Right ventricle myocardium superior (tissue), 1 donor: Measurements from ENCODE around the gene SIGMAR1. TPM values are rescaled to one million over a fixed set of nuclear protein-coding genes. Genes with fewer than 3 reads are reported as not detected.
A peak's percentile ranks its signal among the peaks of the same experiment; 100 is the strongest.

ENCODE experiments used
- ATAC-seq: fragments of 200-7000 bp; cut with Tn5 transposase; one replicate; pipeline ENCODE4 v1.9.1; 2020; ENCODE audit warnings: mild to moderate bottlenecking; ENCODE audit not compliant: poor library complexity
- DNase-seq: peaks from one replicate; pipeline ENCODE4 v3.0.0-alpha.2; 2020
- intact Hi-C: fragments of 100-400 bp; cut with DNase I; formaldehyde crosslinking; loops from one replicate; pipeline ENCODE4 v1.11.2; 2022
- total RNA-seq: library from RNA; stranded (reverse); fragmentation: NEBNext Ultra II Directional; extraction: Animal tissue kit (Norgen Biotek cat#: 25700); gene quantifications from one replicate; pipeline ENCODE4 v1.2.1, GENCODE V29; 2021
- donor health status: DM: no; HTN: yes; CAD: no; lungs with severe emphysema.

The SIGMAR1 gene
- total RNA-seq, 1 donor from 2014 or later: 22.2 TPM

DNA sequence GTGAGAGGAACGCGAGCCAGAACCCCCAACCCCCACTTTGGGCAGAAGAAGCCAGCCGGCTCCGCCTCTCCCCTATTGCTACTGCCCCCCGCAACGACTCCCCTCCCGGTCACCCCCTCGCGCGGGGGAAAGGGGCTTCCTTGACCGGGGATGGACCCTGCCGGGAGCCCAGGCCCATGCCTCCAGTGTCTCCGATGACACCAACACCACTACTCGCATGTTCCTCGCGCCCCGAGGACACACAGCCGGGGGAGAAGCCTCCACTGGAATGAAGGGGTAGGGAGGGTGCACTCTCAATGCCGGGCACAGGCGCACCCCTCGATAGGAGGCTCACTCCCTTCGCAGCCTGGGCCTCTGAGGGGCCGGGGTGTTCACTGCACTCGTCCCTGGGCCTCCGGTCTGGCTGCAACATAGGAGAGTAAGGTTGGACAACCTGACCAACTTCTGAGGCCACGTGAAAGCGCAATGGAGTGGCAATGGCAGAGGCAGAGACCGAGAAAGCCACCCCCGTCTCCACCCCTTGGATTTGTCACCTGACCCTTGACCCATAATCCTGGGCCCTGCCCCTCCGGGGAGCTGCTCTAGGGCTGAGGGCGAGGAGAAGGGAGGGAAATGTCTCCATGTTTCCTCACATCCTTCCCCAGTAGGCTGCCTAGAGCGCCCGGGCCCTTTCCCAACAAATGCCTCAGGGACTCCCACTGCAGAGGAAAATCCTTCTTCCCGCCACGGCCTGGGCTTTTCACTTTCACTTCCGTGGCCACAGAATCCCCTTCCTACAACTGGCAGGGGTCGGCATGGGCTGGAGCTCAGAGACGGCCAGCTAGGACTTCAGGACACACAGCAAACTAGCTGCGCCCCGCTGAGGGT lies 47.0 kb downstream of the SIGMAR1 start:
- DNase-seq (peak; percentile 71), ATAC-seq (peak; percentile 22)
- intact Hi-C loops: loop anchor here (2.0 to 10.0 kb wide), 2 partner anchors 42 to 186 kb away; no protein-coding TSS in a partner anchor

DNA sequence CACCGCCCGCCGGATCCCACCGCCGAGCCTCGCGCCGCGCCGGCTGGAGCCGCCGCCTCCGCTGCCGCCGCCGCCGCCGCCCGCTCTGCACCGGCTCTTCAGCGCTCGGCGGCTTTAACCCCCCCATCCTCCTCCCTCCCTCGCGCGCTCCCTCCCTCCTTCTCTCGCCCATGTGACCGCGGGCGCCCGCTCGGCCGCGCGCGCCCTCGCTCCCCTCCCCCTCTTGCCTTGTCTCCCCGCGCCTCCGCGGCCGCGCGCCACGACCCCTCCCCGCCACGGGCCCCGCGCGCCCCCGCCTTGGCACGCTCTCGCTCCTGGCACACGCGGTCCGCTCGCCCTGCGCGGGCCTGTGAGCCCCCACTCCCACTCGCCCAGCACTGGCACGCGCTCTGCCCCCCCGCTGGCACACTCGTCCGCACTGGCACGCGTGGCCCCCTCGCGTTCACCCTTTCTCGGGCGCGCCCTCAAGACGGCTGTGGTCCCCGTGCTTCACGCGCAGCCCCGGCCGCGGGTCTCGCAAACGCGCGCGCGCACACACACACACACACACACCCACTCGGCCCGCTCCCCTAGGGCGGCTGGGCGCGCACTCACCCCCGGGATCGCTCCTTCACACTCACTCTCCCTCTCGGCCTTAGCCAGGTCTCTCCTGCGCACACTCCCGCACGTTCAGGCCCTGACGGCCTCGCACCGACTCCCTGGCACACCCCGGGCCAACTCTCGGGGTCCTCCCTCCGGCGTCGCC lies 47.8 kb downstream of the SIGMAR1 start, which contains the start of gene CNTFR:
CNTFR (minus strand) TSS at position 89 of the 745 bp plus-strand sequence. CDS start 20,743 bp downstream, outside the sequence.
- intact Hi-C loops: loop anchor here (2.0 to 10.0 kb wide), 2 partner anchors 41 to 185 kb away; no protein-coding TSS in a partner anchor
- peak; percentile 11 for ATAC-seq
- peak; percentile 71 for DNase-seq

DNA sequence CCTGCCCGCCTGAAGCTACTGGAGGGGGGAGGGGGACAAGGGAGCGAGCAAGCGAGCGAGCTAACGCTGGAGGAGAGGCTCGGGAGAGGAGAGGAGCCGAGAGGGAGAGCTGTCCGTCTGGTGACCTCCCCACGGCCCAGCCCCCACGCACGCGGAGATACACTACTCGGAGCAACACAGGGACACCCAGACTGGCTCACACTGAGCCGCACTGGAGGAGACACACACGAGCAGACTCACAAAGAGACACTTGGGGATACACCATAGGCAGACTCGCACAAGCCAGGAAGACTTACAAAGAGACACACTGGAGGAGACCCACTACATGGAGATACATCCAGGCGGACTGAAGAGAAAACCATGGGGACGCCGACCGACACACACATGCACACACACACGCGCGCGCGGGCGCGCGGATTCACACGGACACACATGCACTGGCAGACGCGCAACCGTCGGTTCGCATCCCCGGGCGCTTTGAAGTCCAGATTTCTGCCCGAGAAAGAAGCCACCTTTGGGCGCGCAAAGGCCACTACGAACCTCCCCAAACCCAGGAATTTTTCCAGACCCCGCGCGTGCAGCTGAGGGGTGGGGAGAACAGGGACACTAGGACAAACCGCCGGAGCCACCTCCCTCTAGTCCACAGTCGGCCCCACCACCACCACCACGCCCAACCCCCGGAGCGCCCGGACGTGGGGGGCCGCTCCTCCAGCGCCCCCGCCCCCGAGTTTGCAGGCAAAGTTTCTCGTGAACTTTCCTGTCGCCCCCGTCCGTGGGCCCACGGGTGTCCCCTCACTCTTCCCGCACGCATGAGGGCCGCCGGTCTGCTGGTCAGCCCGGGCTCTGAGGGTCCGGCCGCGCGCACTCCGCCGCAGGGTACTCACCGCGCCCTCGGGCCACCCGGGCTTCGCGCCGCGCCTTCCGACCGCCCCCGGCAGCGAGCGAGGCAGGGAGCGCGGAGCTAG lies 48.6 kb downstream of the SIGMAR1 start:
- DNase-seq (no peak), ATAC-seq (no peak)
- intact Hi-C loops: no loop called here

DNA sequence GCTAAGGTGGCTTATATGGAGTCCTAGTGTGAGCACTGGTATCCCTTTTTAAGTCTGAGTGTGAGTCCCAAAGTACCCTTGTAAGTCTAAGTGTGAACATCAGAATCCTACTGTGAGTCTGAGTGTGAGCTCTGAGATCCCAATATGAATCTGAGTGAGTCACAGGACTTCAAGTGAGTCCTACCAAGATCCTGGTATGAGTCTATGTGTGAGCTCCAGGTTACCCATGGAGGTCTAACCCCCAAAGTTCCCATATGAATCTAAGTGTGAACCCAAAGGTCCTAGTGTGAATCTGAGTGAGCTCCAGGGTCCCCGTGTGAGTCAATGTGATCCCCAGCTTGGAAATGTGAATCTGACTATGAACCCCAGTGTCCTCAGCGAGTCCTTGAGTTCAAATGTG lies 50.3 kb downstream of the SIGMAR1 start:
- ATAC-seq: no peak
- intact Hi-C loops: no loop called here
- DNase-seq: no peak

DNA sequence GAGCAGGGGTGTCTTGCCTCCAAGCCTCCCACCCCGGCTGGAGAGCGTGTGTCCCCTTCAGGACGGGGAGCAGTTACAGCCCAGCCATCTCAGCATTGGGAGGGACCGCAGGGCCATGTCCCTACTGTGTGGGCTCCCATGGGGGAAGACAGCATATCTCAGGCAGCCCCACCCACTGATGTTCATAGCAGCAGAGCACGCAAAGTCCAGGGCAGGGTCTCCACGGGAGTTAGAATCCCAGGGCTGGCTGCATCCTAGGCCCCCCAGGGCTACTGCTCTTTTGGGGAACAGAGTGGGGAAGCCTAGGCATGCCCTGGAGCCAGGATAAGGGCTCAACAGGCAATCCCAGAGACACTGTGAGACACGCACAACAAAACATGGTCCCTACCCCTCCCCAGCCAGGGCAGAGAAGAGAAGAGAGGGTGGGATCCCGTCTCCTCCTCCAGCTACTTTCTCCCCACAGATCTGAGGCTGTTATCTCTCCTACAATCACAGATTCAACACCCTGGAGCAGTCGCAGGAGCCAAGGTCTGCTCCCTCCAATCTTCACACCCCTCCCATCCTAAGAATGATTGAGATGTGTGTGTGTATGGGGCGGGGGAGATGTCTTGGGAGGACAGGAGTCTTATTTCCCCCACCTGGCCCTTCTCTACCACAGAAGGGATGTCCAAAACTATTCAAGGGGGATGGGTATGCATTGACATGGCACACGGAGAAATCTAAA lies 51.5 kb downstream of the SIGMAR1 start:
- ATAC-seq: no peak
- no peak for DNase-seq

DNA sequence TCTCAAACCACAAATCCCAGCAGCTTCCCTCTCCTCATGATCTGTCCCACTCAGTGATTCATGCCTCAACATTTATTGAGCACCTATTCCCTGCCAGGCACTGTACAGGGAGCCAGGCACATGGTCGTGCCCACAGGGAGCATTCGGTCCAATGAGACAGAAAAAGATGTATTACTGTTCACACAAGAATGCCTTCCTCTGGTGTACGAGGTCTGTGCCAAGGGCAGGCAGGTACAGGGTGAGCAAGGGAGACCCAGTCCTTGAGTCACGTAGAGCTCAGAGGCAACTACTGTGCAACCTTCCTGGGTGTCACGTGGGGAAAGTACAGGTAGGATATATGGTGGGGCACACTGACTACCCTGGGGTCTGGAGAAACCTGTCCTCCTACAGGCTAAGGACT lies 52.6 kb downstream of the SIGMAR1 start:
- ATAC-seq (no peak), DNase-seq (no peak)
- intact Hi-C loops: no loop called here

More for the DNA sequence above, 51.5 kb downstream of the SIGMAR1 start:
- intact Hi-C loops: no loop called here

Other genes starting within 250 kb of the SIGMAR1 start
- gene FAM219A, start 179.2 kb downstream of the SIGMAR1 start, total RNA-seq: 20.6 TPM
- gene DNAI1, start 179.0 kb downstream of the SIGMAR1 start, total RNA-seq: not detected
- 0.48 TPM for gene ENHO, start 114.8 kb downstream of the SIGMAR1 start, total RNA-seq
- 7.8 TPM for gene CNTFR, start 48.1 kb downstream of the SIGMAR1 start, total RNA-seq
- gene RPP25L, start 25.7 kb downstream of the SIGMAR1 start, total RNA-seq: 43.4 TPM
- 129 TPM for gene DCTN3, start 17.3 kb downstream of the SIGMAR1 start, total RNA-seq
- gene ARID3C, start 8.7 kb downstream of the SIGMAR1 start, total RNA-seq: not detected
- gene GALT, start 8.9 kb upstream of the SIGMAR1 start, total RNA-seq: 53.8 TPM
- 48.8 TPM for gene IL11RA, start 14.4 kb upstream of the SIGMAR1 start, total RNA-seq
- not detected for gene CCL27, start 24.9 kb upstream of the SIGMAR1 start, total RNA-seq
- 0.70 TPM for gene CCL19, start 53.5 kb upstream of the SIGMAR1 start, total RNA-seq
- 4.9 TPM for gene CCL21, start 72.3 kb upstream of the SIGMAR1 start, total RNA-seq